HG02571 (cell line): ENCODE results near the gene MMP24.
"Not testable (repeated sequence)": the region's sequence is repeated elsewhere in the genome, so short reads cannot be mapped to it uniquely, and the experiment has no call there.

ENCODE experiments used
- ATAC-seq: cut with Tn5 transposase; IDR thresholded peaks from one replicate; pipeline ENCODE4 v1.9.1; 2021; ENCODE audit warnings: mild to moderate bottlenecking, moderate library complexity; ENCODE audit not compliant: unreplicated experiment

The MMP24 gene

DNA sequence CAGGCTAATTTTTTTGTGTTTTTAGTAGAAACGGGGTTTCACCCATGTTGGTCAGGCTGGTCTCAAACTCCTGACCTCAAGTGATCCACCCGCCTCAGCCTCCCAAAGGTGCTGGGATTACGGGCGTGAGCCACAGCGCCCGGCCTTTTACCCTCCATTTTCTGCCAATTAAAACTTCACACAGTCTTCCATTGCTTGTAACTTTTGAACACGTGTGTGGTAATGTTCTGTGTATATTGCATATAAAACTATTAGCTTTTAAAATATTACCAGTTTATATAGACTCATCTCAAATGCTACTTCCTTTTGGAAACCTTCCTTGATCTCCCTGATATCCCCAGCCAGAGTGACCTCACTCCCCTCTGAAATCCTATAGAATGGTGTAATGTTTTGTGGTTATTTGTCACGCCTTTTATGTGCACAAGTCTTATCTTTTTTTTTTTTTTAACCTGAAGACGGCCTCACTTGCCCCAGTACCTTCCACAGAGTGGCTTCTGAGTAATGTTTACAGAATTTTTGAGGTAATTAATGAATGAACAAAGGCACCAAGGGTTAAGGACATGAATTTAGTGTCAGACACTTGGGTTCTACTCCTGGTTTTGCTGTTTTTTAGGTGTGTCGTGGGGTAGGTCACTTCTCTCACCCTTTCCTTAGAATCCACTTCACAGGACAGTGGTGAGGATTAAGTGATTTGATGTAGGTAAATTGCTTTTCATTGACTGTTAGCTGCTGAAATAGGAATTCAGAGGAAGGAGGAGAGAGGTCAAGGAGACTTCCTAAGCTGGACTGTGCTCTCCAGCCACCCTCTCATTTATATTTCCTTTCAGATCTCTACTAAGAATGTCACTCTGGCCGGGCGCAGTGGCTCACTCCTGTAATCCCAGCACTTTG lies 11.2 kb upstream of the MMP24 start:
- no peak for ATAC-seq

DNA sequence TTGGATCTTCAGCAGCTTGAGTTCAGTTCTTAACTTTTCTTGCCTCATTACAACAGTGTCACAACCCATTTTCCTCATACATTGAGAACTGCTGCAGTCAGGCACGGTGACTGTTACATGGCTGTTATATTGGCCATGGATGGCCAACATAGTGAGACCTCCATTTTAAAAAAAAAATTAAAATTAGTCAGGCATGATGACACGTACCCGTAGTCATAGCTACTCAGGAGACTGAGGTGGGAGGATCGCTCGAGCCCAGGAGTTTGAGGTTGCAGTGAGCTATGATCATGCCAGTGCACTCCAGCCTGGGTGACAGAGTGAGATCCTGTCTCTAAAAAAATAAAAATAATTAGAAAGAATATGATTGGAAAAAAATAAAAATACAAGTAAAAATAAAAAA lies 9.9 kb upstream of the MMP24 start:
- no peak for ATAC-seq

DNA sequence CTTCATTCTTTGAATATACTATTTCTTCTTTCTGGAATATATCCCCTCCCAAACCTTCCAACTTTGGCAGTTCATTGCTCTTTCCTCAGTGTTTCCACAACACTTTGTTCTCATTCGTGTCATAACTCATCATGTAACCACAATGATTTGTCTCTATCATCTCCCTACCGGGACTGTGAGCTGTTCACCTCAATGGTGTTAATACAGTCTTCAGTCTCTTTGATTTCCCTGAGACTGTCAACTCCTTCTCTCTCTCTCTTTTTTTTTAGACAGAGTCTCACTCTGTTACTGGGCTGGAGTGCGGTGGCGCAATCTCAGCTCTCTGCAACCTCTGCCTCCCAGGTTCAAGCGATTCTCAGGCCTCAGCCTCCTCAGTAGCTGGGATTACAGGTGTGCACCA lies 2.5 kb upstream of the MMP24 start:
- ATAC-seq, result no peak

DNA sequence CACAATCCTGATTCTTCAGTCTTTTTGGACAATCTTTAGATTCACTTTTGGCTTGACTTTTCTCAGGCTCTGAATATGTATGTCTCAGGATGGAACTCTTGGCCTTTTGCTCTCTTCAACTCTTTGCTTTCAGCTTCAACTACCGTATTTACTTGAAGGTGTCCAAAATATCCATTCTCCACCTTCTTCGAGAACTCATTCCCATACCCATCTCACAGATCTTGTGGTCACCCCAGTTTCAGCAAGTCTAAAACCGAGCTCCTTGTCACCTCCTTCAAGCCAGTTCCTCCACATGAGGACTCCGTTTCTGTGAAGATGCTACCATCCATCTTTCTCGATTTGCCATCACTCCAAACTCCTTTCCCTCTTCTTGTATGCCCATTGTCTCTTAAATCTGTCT lies 2.0 kb upstream of the MMP24 start:
- ATAC-seq, result no peak

DNA sequence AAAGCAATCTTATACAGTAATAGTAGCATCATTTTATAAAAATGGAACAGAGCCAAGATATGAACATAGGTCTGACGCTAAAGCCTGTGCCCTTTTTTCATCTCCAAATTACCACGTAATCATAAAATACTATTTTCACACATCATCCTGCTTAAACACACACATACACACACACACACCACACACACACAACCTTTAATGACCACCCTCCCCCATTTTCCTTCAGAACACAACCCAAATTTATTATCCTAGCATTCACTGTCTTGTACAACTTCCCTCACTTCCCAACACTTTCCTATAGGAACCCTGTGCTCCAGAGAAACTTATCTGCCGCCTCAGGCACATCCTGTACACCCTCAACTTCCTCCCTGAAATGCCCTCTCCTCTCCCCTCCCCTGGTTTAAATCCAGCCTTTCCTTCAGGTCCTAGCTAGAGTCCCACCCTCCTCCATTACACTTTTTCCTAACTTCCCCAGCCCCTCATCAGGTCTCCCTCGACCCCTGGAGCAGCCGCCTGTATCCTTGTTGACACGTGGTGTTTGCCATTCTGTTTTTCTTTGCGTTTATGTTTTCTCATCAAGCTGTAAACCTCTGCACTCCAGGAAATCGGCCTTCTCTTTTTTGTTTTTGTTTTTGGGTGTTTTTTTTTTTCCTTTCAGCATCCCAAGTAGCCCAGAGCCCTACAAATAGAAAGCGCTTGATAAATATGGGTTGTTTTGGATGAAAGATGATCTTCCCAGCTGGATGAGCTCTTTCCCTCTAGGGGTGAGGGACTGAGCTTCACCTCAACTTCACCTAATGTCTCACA lies 968 bp upstream of the MMP24 start:
- no peak for ATAC-seq

DNA sequence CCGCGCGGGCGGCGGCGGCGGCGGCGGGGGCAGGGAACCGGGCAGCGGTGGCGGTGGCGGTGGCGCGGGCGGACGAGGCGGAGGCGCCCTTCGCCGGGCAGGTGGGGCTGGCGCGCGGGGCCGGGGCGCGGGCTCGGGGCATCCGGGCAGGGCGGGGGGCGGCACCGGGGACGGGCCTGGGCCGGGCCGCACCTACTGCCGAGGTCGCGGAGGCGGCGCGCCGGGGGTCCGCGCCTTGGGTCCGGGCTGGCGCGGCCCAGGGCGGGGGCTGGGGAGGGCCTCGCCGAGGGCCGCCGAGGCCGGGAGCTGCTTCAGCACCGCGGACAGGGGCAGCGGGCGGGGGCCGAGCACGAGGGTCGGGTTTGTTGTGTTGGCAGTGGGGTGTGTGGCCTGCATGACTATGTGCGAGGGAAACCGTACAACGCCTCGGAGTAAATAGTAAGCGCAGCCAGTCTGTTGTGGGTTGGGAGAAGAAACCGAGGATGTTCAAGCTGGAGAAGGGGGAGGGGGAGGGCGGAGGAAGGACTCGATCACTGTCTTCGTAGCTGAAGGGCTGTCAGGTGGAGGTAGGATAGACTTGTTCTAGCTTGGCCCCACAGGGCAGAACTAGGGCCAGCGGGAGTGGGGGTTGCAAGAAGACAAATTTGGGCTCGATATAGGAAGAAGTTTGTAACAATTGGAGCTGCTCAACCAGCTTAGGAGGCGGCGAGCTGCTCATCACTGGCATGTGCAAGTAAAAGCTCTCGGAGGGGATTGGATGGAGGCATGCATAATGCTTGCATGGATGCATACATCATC lies 593 bp downstream of the MMP24 start:
- ATAC-seq, result no peak

DNA sequence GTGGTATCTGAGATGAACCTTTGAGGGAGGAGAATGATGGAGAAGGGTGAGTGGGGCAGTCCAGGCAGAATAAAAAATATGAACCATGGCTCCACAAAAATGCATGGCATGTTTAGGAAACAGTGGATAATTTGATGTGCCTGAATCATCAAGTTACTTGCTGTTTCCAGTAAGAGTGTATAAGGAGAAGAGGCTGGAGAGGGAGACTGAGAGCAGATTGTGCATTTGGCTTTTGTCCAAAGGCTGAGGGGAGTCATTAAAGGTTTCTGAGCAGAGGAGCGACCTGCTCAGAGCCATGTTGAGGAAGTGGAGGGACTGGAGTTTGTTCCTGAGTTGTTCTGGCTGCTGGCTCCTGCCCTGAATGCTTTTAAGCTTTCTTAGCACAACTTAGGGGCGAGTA lies 6.1 kb downstream of the MMP24 start:
- no peak for ATAC-seq

DNA sequence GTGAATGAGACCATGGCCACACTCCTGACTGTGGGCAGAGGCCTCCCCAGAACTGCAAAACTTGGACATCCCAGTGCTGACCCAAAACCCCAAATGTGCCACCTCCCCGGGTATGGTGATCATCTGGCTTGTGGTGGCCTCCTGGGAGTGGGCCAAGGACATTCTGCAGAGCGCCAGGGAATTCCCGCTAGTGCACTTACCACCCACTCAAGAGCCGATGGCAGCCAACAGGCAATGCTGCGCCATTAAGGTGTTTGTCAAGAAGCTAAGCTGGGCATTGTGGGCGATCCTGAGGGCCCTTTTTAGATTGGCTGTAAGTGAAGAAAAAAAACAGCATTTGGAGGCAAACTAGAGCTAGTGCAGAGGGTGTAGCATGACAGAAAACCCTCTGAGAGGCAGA lies 9.4 kb downstream of the MMP24 start:
- no peak for ATAC-seq

DNA sequence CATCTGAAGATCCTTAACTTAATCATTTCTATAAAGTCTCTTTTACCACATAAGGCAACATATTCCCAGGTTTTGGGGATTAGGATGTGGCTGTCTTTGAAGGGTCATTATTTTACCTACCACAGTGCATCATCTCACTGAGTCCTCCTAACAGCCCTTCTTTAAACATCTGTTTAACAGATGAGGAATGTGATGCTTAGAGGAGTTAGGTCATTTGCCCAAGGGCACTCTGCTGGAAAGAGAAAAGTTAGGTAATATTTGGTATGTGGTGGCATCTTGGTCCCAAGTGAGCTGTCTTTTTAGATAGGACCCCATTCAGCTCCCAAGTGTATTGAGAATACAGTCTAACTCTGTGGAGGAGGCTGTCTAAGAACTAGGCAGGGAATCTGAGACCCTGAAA lies 11.0 kb downstream of the MMP24 start:
- no peak for ATAC-seq

DNA sequence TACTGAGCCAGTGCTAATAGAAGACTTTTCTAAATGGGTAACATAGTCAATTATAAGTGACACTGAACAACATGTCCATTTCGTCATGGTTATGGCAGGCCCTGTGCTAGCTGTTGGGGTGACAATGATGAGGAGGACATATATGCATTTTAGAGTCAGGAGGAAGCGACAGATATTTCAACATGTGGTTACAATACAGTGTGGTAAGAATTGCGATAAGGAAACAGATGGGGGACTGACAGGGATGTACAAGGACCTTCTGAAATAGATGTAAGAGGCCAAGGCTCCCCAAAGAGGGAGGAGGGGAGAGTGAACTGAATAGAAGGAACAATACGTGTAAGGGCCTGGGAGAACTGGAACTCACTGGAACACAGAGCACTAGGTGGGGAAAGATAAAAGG lies 11.7 kb downstream of the MMP24 start:
- no peak for ATAC-seq

DNA sequence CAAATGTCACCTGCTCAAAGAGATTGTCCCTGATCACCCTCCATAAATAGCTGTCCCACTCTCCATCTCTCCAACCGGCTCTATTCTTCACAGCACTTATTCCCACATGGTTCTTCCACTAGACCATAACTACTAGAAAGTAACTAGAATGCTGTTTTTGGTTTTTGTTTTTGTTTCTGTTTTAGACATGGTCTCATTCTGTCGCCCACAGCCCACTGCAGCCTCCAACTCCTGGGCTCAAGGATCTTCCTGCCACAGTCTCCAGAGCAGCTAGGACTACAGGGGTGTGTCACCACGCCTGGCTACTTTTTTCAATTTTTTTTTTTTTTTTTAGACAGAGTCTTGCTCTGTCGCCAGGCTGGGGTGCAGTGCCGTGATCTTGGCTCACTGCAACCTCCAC lies 12.2 kb downstream of the MMP24 start:
- ATAC-seq, result no peak

DNA sequence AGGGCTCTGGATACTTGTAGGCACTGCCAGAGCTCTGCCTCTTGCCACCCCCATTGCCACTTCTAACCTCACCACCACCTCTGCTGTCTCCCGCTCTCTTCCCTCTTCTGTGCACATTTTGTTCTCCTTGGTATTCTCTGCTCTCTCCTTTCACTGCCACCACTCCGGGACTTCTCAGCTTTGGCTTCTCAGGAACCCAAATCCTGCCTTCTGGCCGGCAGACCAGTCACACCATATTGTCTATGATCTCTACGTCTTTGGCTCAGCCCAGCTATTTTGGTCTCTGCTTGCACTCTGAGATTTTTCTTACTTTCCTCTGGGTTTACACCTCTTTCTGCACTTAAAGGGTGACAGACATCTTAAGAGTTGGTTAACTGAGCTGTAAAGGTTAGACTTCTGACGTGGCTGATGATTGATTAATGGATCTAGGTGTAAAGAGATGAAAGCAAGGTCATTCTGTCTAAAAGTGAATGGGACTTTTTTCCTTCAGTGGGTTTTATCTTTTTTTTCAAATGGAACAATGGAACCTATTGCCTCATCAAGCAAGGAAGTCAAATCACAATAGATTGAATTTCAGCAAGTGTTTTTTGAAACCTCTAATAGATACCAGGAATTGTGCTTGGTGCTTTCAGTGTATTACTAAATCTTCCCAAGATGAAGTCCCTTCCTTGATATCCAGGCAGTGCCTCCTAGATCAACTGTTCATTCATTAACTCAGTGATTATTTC lies 13.8 kb downstream of the MMP24 start:
- no peak for ATAC-seq

DNA sequence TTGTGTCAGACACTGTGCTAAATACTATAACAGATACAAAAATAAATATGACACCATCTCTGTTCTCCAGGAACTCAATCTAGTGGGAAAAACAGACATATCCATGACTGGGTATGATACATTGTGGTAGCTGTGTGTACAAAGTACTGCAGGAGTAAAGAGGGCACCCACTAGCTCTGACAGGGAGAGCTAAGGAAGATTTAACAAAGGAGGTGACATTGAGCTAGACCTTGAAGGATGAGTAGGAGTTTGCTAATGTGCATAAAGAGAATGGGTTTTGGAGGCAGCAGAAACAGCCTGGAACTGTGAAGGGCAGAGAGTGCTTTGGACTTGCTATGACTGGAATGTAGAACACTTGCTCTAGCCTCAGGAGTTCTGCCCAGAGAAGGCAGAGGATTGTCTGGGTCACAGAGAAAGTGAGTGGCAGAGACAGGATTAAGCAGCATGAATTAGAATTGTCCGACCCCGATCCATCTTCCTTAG lies 14.4 kb downstream of the MMP24 start:
- ATAC-seq, result no peak

DNA sequence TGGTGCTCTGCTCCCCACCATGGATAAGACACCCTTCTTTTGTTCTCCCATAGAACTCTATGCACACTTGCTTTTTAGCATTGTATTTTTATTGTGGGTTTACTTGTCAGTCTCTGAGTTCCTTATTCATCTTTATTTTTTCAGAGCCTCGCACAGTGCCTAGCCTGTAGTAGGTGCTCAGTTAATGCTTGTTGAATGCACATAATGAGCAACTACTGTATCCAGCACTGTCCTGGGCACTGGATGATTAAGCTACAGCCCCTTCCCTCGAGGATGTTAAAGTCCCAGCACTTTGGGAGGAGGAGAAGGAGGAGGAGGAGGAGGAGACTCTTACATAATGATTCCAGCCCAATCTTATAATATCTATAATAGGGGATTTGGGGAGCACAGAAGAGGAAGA lies 16.8 kb downstream of the MMP24 start:
- no peak for ATAC-seq

DNA sequence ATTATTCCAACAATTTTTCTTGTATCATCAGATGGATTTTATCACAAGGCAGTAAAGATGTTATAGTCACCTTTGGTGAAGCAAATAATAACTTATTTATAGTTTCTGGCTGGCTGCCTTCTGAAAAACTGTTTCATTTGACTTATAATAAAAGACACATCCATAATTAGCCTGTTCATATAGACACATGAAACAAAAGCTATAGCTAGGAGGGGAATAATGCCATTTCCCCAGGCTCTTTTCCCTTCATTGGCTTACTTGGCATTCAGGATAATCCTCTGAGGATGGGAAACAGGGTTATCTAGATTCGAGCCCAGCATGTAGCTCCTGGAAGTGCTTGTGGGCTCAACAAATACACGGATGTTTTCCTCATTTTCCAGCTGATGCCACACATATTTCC lies 17.5 kb downstream of the MMP24 start:
- ATAC-seq, result no peak

DNA sequence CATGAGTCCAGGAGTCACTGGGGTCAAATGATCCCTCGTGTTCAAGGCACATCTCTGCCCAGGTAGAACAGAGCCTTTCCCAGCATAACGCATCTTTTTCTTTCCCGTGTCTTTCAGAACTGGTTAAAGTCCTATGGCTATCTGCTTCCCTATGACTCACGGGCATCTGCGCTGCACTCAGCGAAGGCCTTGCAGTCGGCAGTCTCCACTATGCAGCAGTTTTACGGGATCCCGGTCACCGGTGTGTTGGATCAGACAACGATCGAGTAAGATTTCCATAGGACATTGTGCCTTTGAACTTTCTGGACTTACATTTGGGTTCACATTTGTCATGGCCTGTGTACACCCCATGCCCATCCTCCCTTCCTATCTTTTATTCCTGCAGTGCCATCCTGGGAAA lies 20.2 kb downstream of the MMP24 start:
- ATAC-seq, result no peak

DNA sequence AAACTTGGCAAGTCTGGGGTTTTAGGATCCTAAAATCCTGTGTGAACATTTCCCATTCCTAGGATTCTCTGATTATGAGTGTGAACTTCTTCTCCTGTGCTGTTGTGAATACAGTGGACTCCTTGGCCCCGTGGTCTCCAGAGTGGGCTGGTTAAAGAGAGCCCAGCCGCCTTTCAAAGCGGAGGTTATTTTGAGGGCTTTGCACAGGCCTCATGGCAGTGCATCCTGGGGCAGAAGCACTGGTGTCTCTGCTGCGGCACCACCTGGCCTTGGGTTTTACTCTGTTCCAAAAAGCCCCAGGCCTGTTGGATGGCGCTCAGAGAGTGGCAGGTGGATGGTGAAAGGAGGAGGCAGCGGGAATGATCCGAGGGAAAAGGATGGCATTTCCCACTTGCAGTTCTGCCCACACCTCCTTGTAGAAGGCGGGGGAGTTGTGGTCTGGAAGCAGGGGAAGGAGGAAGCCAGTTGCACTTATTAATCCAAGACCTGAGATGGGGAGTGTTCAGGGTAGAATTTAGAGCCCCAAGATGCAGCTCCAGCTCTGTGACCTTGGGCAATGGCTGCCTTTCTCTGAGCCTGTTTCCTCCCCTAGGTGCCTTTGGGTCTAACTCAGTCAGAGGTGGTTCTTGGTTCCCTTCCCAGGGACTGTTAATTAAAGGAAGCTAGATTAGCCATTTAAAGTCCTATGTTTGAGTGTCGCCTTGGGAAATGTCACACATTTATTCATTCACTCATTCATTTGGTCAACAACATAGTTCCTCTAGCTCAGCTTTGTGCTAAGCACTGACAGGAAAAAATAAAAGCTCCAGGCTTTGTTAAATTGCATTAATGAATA lies 22.4 kb downstream of the MMP24 start:
- ATAC-seq, result no peak

DNA sequence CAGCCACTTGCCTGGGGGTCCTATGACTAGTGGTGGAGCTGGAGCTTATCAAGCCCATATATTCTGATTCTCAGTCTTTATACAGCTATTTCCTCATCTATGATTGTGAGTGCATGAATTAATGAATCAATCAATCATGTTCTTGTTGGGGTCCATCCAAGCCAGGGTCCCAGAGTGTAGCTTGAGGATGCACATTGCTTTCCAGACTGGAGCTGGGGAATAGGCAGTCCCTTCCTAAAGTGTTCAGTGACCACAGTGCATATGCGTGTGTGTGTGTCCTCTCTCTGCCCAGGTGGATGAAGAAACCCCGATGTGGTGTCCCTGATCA lies 25.1 kb downstream of the MMP24 start:
- ATAC-seq, result no peak

DNA sequence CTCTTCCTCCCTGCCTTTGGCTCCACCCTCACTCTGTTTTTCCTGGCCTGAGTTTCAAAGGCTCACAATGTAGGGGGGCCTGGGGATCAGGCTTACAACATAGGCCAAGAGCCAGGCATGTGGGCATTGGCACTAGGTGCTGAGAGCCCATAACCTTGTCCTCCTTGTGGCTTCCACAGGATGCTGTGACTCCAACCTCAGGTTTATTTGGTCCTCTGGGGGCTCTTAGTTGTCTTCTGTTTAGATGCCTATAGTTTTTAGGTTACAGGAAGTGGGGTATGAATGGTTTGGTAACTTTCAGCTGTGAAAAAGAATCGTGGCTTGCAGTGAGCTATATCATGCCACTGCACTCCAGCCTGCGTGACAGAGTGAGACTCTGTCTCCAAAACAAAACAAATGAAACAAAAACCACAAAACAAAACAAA lies 25.6 kb downstream of the MMP24 start:
- no peak for ATAC-seq

DNA sequence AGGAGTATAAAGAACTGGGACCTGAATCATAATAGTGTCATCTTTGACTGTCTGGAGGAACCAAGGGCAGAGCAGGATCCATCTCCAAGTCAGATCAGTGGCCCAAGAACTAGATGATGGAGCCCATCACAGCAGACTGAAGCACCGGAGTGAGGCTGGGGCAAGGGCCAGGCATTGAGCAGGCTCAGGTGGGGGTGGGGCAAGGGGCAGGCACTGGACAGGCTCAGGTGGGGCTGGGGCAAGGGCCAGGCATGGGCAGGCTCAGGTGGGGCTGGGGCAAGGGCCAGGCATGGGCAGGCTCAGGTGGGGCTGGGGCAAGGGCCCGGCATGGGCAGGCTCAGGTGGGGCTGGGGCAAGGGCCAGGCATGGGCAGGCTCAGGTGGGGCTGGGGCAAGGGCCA lies 26.1 kb downstream of the MMP24 start:
- not testable (repeated sequence) for ATAC-seq
